ENCODE data around the gene CCDC167.

Gene CCDC167

GRCh38 chr6:37499433-37500293, at the start of gene CCDC167:
Gene CCDC167 (minus strand): TSS chr6:37499893. CDS start chr6:37499863, 30 bp downstream.
- peak; percentile 87 to 91 (median 91) for DNase-seq (ENCODE audit: low read depth in 3 of 3, low spot score in 1 of 3)

GRCh38 chr6:37549154-37549553, 49.5 kb upstream of the CCDC167 start:
- no peak for DNase-seq (ENCODE audit: low read depth in 3 of 3, low spot score in 1 of 3)

DNA sequence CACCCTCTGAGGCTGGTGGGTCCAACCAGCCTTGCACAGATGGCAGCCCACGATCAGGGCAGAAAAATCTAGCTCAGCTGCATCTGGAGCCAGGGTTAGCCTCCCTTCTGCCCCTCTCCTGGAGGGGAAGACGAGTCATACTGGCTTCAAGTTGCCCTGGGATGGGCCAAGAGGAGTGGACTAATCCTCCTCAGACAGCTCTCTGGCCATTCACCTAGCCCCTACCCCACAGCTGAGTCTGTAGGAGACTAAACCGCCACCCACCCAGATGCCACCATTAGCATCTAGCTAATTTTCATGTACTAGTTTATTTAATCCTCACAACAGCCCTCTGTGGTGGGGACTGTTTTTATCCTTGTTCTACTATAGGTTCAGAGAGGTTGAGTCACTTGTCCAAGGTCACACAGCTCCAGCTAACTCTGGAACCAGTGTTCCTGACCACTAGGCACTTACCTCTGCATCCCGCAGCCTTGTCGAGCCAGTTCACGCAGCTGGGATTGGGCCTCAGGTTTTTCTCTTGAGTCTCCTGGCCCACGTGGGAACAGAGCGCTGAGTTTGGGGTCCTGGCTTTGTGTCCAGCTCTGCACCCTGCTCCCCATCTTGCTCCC, 48.5 kb upstream of the CCDC167 start:
- DNase-seq (ENCODE audit: low read depth in 3 of 3, low spot score in 1 of 3): no peak

- DNase-seq (ENCODE audit: low read depth in 3 of 3, low spot score in 1 of 3): no peak
These were observed 47.9 kb upstream of the CCDC167 start for GRCh38 chr6:37547564-37548061.

DNA sequence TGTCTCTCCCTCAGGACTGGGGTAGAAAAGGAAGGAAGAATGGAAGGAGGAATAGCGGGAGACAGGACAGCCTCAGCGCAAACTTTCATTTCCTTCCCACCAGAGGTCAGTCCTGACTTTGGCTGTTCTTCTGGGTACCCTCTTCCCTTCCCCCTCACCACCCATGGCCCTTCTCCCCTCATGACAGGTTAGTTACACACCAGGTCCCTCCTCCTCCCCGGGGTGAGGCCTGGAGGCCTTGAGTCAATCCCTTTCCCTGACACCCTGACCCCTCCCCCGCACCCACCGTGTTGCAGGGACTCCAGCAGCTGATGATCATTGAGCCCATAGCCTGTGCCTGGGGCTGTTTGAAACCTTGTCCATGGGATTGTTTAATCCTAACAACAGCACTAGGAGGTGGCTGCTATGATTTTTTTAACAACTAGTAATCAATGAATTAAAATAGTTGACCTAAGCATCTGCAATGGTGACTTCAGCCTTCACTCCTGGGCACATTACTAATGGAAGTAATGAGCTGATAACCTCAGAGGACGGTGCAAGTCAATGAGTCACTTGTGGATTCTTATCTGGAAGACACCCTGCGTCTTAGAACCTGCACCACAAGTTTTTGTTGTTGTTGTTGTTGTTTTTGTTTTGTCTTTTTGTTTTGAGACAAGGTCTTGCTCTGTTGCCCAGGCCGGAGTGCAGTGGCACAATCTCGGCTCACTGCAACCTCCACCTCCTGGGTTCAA, 46.6 kb upstream of the CCDC167 start:
- DNase-seq (ENCODE audit: low read depth in 3 of 3, low spot score in 1 of 3): no peak

DNA sequence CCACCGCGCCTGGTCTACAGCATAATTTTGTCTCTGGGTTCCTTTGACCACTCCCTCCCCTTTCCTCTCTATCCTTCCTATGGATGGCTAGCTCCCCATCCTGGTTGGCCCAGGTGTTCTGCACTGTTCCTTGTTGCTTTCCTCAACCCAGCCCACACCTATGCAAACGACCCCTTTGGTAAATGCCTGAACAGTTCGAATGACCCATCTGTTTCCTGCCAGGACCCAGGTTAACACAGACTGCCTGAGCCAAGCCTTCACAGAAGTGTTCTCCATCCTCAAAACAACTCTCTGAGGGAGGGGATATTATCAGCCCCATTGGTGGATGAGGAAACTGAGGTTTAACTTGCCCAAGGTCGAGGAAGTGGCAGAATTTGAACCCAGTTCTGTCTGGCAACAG, 44.8 kb upstream of the CCDC167 start:
- no peak for DNase-seq (ENCODE audit: low read depth in 3 of 3, low spot score in 1 of 3)

- DNase-seq (ENCODE audit: low read depth in 3 of 3, low spot score in 1 of 3): no peak
These were observed 43.7 kb upstream of the CCDC167 start for GRCh38 chr6:37543361-37543760.

DNA sequence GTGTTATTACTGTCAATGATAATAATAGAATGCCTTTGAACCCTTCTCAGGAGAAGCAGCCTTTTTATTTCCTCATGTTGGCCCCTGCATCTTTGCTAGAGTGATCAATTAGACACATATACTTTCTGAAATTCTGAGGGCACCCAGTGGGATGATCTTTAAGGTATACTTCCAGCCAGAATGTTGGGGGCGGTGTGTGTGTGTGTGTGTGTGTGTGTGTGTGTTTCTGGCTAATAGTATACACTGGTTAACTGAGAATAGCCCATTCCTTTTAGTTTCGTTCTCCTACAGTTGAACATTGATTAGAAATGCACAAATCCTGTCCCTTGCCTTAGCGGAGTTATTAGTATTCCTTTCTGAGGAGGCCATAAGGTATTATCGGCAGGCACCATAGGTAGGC, 41.7 kb upstream of the CCDC167 start:
- DNase-seq (ENCODE audit: low read depth in 3 of 3, low spot score in 1 of 3): no peak

- no peak for DNase-seq (ENCODE audit: low read depth in 3 of 3, low spot score in 1 of 3)
These were observed 40.7 kb upstream of the CCDC167 start for GRCh38 chr6:37540390-37540789.

DNA sequence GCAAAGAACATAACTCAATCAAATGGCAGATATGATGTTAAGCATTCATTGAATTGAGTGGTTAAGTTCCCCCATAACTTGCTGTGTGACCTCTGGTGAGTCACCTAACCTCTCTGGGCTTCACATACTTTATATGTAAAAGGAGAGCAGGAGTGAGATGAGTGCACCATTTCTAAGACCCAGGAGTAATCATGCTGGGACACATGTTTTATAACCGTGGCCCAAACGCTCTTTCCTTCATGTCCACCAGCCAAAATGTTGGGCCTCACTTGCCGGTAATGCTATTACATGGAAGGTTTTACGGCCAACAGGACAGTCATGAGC, 40.3 kb upstream of the CCDC167 start:
- no peak for DNase-seq (ENCODE audit: low read depth in 3 of 3, low spot score in 1 of 3)

GRCh38 chr6:37539171-37540028, 39.7 kb upstream of the CCDC167 start:
- no peak for DNase-seq (ENCODE audit: low read depth in 3 of 3, low spot score in 1 of 3)

- no peak for DNase-seq (ENCODE audit: low read depth in 3 of 3, low spot score in 1 of 3)
These were observed 38.4 kb upstream of the CCDC167 start for GRCh38 chr6:37538107-37538506.

DNA sequence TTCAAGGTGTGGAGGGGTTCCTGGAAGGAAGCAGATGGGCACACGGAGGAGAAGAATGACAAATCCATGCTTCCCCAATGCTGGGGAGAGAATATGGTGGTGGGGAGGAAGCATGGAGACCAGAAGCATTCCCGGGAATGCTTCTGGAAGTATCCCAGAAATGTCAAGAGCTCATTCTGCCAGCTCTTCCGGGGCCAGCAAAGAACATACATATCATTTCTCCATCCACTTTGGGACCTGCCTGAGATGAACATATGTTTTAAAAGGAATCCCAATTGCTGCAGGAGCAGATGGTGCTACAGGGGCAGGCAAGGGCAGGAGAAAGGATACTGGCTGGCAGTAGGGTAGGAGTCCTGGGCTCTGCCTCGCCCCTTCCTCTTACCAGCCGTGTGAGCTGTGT, 37.9 kb upstream of the CCDC167 start:
- no peak for DNase-seq (ENCODE audit: low read depth in 3 of 3, low spot score in 1 of 3)

DNA sequence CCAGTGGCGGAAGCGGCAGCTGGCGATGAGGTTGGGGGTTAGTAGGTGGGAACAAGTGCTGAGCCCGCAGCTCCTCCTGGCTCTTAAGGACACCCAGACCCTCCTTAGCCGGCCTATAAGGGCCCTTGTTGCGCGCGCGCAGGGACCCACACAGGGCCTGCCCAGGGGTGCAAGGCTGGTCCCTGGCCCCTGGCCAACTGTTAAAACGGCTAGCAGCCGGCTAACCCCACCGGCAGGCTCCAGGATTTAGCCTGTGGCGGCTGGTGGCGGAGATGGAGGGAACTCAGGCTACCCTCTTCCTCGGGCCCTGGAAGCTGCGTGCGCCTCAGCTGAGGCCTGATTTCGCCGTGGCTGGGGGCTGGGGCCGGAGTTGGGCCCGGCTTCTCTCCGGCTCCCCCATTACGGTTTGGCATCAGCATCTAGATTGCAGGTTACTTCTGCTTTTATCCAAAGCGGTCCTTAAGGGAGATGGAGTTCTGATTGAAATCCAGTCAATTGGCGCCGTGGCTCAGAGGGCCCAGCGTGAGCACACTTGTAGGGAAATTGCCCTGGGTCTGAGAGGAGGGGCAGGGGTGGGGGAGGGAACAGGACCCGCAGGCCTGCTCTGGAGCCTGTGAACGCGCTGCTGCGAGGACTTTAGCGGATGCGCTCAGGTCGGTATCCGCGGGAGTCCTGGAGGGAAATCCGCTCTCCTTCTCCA, 36.9 kb upstream of the CCDC167 start:
- no peak for DNase-seq (ENCODE audit: low read depth in 3 of 3, low spot score in 1 of 3)

DNA sequence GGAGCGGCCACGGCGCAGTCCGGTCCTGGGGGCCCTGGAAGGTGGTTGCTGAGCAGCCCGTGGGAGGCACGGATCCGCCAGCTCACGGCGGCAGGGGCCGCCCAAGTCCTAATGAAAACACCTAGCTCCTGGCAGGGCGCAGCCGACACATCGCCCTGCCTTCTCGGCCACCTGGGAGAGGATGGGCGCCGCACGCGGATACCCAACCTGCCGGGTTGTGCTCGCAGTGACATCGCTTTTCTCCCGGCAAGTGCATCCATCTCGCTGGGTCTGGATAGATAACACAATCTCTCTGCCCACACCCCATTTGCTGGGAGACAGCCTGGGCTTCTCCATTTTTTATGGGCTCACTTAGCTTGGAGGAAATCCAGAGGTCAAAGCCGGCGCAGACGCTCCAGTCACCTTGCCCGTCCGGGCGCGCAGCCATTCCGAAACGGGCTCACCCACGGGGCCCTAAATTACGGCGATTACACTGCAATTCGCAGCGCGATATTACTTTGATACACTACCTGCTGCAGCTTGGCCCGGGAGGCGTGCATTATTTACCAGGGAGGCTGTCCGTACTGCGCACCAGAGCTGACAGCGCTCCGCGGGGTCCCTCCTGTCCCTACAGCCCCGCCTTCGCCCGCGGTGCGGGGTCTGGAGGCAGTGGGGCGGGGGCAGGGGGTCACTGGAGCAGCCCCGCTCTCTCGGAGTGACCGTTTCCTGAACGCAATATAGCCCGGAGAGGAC, 36.2 kb upstream of the CCDC167 start:
- DNase-seq (ENCODE audit: low read depth in 3 of 3, low spot score in 1 of 3): no peak

- DNase-seq (ENCODE audit: low read depth in 3 of 3, low spot score in 1 of 3): no peak
These were observed 35.7 kb upstream of the CCDC167 start for GRCh38 chr6:37535428-37535758.

GRCh38 chr6:37534893-37535292, 35.2 kb upstream of the CCDC167 start:
- DNase-seq (ENCODE audit: low read depth in 3 of 3, low spot score in 1 of 3): no peak

DNA sequence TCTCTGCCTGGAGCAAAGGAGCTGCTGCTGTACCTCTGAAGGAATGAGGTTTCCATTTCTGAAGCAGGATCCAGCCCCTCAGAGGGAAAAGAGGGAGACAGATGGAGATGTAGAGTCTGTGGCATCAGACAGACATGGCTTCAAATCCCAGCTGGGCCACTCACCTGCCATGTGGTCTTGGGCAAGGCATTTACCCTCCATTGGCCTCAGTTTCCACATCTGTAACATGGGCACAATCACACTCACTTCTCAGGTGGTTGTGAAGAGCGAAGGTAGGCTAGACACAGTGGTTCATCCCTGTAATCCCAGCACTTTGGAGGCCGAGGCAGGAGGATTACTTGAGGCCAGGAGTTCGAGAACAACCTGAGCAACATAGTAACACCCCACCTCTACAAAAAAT, 32.4 kb upstream of the CCDC167 start:
- DNase-seq (ENCODE audit: low read depth in 3 of 3, low spot score in 1 of 3): no peak

DNA sequence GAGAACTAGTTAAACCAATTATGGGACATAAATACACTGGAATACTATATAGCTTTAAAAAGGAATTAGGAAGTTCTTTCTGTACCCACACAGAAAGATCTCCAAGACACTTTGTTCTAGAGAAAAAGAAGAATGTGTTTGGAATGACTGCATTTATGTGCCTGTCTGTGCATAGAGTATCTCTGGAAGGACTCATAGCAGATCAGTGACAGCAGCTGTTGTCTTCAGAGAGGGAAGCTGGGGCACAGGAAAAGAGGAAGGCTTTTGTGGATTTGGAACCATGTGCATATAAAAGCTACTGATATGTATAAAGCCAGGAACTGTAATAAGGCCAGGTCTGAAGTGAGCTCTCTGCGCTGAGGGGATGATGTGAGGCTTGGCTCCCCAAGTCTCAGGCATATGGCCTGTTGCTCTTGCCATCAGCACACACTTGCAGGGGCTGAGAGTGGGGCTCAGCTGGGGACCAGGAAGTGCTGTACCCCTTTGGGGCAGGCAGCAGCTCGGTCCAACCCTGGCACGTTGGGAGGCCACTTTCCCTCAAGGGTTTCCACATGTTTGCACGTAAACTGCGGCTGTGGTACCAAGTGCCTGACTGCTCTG, 31.8 kb upstream of the CCDC167 start:
- DNase-seq (ENCODE audit: low read depth in 3 of 3, low spot score in 1 of 3): no peak

GRCh38 chr6:37531026-37531425, 31.3 kb upstream of the CCDC167 start:
- DNase-seq (ENCODE audit: low read depth in 3 of 3, low spot score in 1 of 3): no peak
